ENCODE data around the gene CCDC183. TPM values are rescaled to one million over a fixed set of nuclear protein-coding genes. Genes with fewer than 3 reads are reported as not detected.
A peak's percentile ranks its signal among the peaks of the same experiment; 100 is the strongest.

CCDC183 gene
- total RNA-seq, 1 donor, result under 0.01 TPM

GRCh38 chr9:136821826-136822544 lies 25.8 kb downstream of the CCDC183 start:
- DNase-seq (ENCODE audit: insufficient read length, low spot score, missing footprints), result peak; percentile 90
- H3K36me3 ChIP-seq (ENCODE audit: insufficient read depth, low read length), result peaks cover 14% of the 10 kb centered on the region
- H3K4me3 ChIP-seq (ENCODE audit: insufficient read depth, low read length), result no peak overlapping the region
- H3K4me2 ChIP-seq (ENCODE audit: insufficient read depth, low read length), result no peak overlapping the region
- no peaks in the 10 kb centered on the region for H3K9me3 ChIP-seq (ENCODE audit: low read depth, low read length)
- no peak overlapping the region for H2AFZ ChIP-seq (ENCODE audit: low read length)
- H3K4me1 ChIP-seq (ENCODE audit: insufficient read depth, low read length), result no peaks in the 10 kb centered on the region
- no peak for TF ChIP-seq CTCF (IDR thresholded peaks at IDR 0.05; ENCODE audit: extremely low read depth, low read depth, low read length)
- no peak overlapping the region for H3K27ac ChIP-seq (ENCODE audit: low read depth, low read length)
- H4K20me1 ChIP-seq (ENCODE audit: insufficient read depth, low read length), result peaks cover 22% of the 10 kb centered on the region
- H3K79me2 ChIP-seq (ENCODE audit: insufficient read depth, low read length), result peaks cover 22% of the 10 kb centered on the region
- H3K27me3 ChIP-seq (ENCODE audit: insufficient read depth, low read length), result no peaks in the 10 kb centered on the region

GRCh38 chr9:136823136-136824046 lies 27.3 kb downstream of the CCDC183 start:
- TF ChIP-seq CTCF (IDR thresholded peaks at IDR 0.05; ENCODE audit: extremely low read depth, low read depth, low read length), result no peak
- DNase-seq (ENCODE audit: insufficient read length, low spot score, missing footprints), result no peak
- Histone ChIP-seq H3K36me3 (ENCODE audit: insufficient read depth, low read length) (peaks cover 22% of the 10 kb centered on the region), H3K4me2 (ENCODE audit: insufficient read depth, low read length) (no peak overlapping the region), H3K9me3 (ENCODE audit: low read depth, low read length) (no peaks in the 10 kb centered on the region), H3K4me1 (ENCODE audit: insufficient read depth, low read length) (no peaks in the 10 kb centered on the region), H3K79me2 (ENCODE audit: insufficient read depth, low read length) (peaks cover 17% of the 10 kb centered on the region), H3K27me3 (ENCODE audit: insufficient read depth, low read length) (no peaks in the 10 kb centered on the region), H3K4me3 (ENCODE audit: insufficient read depth, low read length) (no peak overlapping the region), H3K27ac (ENCODE audit: low read depth, low read length) (no peak overlapping the region), H4K20me1 (ENCODE audit: insufficient read depth, low read length) (peaks cover 19% of the 10 kb centered on the region), H2AFZ (ENCODE audit: low read length) (no peak overlapping the region)

GRCh38 chr9:136824496-136825225 lies 28.5 kb downstream of the CCDC183 start:
- no peak for DNase-seq (ENCODE audit: insufficient read length, low spot score, missing footprints)
- Histone ChIP-seq H3K4me3 (ENCODE audit: insufficient read depth, low read length) (no peak overlapping the region), H3K27ac (ENCODE audit: low read depth, low read length) (no peak overlapping the region), H3K4me2 (ENCODE audit: insufficient read depth, low read length) (no peak overlapping the region), H2AFZ (ENCODE audit: low read length) (no peak overlapping the region), H3K79me2 (ENCODE audit: insufficient read depth, low read length) (peaks cover 17% of the 10 kb centered on the region), H3K36me3 (ENCODE audit: insufficient read depth, low read length) (peaks cover 34% of the 10 kb centered on the region), H4K20me1 (ENCODE audit: insufficient read depth, low read length) (peaks cover 17% of the 10 kb centered on the region), H3K27me3 (ENCODE audit: insufficient read depth, low read length) (no peaks in the 10 kb centered on the region), H3K9me3 (ENCODE audit: low read depth, low read length) (no peaks in the 10 kb centered on the region), H3K4me1 (ENCODE audit: insufficient read depth, low read length) (no peaks in the 10 kb centered on the region)
- no peak for TF ChIP-seq CTCF (IDR thresholded peaks at IDR 0.05; ENCODE audit: extremely low read depth, low read depth, low read length)

Measured in osteoblast (primary cell).